ENCODE results near the gene SRL.

Gene SRL

DNA sequence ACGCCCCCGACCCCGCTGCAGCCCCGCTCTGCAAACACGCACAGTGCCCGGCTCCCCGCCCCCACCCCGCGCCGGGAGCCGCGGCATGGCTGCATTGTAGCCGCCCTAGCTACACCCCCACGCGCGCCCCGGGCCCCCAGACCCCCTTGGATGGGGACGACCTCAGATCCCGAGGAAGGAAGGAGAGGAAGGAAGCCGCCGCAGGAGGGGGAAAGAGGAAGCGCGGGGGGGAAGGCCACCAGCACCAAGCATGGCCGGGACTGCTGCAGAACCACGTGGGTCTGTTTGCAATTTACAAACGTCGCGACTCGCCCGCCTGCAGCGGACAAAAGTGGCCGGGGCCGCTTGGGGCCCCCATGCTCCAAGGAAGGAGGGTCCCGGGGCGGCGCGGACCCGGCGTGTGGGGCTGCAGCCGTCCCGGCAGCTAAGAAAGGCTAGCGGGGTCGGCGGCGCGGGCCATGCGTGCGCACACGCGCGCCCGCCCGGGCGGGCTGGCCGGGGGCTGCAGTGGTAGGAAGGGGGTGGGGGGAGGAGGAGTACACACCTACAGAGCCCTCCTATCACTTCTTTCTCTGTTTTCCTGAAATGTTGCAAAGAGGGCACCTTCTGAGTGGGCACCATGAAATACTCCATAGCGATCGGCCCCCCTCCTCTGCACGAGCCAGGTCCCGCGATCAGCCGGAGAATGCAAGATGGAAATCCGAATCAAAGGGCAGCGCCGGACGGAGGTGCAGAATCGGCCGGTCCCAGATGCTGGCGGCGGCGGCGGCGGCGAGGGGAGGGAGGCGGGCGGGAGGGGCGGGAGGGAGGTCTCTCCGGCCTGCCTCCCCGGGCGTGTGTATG is 30.5 kb upstream of the SRL start:
- no peaks in the 10 kb centered on the region for H3K27me3 ChIP-seq (ENCODE audit: control insufficient read depth, insufficient read depth, low read length)
- H3K4me1 ChIP-seq (ENCODE audit: control insufficient read depth, insufficient read depth, low read length): peaks cover 9% of the 10 kb centered on the region
- H3K27ac ChIP-seq (ENCODE audit: low read depth, low read length): peak overlapping the region; percentile 93
- H3K9ac ChIP-seq (ENCODE audit: low read length): peak overlapping the region; percentile 98
- H3K9me3 ChIP-seq (ENCODE audit: control insufficient read depth, insufficient read depth, low read depth, low read length): no peaks in the 10 kb centered on the region
- H3K4me3 ChIP-seq (ENCODE audit: low read depth, low read length): peak overlapping the region; percentile 72
- no peaks in the 10 kb centered on the region for H3K36me3 ChIP-seq (ENCODE audit: control insufficient read depth, insufficient read depth, low read length)

DNA sequence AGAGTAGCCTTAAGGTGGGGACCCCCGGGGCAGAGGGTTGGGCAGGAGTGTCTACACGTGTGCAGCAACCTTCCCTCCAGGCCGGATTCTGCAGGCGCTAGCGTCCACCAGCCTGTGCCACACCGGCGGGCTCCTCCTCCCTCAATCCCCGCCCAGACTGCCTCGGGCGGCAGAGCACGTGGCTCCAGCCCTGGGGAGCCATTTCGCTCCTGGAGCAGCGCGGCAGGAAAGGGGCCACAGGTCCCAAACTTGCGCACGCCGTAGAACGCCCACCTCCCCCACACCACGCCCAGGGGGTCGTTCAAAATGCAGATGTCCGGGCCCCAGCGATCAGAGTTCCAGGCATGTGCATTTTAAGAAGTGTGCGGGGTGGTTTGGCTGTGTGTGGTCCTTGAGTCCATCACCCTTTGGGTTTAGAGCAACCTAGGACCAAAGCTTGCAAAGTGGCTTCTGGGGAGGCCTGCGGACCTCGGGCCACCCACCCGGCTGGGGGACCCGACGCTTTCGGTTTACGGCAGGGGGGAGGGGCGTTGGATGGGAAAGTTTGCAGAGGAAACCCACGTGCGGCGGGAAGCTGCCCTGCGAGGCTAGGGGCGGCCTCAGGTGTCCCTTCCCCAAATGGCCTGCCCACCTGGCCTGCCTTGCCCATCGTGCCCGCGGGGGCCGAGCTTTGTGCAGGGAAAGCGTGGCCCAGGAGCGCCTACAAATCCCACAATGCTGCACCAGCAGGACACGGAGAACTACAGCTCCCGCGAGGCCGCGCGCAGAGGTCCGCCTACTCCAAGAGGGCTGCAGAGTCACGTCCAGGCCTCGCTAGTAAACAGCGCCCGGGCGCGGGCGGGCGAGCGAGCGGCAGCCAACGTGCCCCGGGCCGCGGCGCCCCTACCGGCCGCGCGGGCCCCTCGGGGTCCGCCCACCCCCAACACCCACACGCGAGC is 29.6 kb upstream of the SRL start:
- Histone ChIP-seq H3K4me1 (ENCODE audit: control insufficient read depth, insufficient read depth, low read length) (peaks cover 9% of the 10 kb centered on the region), H3K27me3 (ENCODE audit: control insufficient read depth, insufficient read depth, low read length) (no peaks in the 10 kb centered on the region), H3K9ac (ENCODE audit: low read length) (peak overlapping the region; percentile 98), H3K36me3 (ENCODE audit: control insufficient read depth, insufficient read depth, low read length) (no peaks in the 10 kb centered on the region), H3K27ac (ENCODE audit: low read depth, low read length) (peak overlapping the region; percentile 98), H3K9me3 (ENCODE audit: control insufficient read depth, insufficient read depth, low read depth, low read length) (no peaks in the 10 kb centered on the region), H3K4me3 (ENCODE audit: low read depth, low read length) (peak overlapping the region; percentile 72)

DNA sequence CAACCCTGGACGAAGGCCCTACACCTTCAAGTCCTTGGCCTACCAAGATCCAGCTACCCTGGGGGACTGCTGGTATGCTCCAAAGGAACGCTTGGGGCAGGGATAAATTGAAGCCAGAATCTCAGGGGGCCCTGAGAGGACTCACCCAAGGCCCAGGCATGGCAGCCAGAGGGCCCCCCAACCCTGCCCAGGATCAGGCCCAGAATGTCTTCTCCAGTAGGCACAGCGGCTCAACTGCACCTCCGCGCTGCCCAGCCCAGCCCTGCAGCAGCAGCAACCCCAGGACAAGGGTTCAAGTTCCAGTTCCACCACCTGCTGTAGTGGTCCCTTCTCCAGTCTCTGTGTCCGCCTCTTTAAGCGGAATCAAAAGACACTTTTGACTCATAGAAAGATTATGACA is 28.7 kb upstream of the SRL start:
- H3K9me3 ChIP-seq (ENCODE audit: control insufficient read depth, insufficient read depth, low read depth, low read length): no peaks in the 10 kb centered on the region
- H3K27ac ChIP-seq (ENCODE audit: low read depth, low read length): peak overlapping the region; percentile 98; the same call in 1 of the 2 replicates
- H3K9ac ChIP-seq (ENCODE audit: low read length): no peak overlapping the region
- H3K4me3 ChIP-seq (ENCODE audit: low read depth, low read length): peak overlapping the region; percentile 72
- no peaks in the 10 kb centered on the region for H3K36me3 ChIP-seq (ENCODE audit: control insufficient read depth, insufficient read depth, low read length)
- no peaks in the 10 kb centered on the region for H3K27me3 ChIP-seq (ENCODE audit: control insufficient read depth, insufficient read depth, low read length)
- H3K4me1 ChIP-seq (ENCODE audit: control insufficient read depth, insufficient read depth, low read length): peaks cover 9% of the 10 kb centered on the region

DNA sequence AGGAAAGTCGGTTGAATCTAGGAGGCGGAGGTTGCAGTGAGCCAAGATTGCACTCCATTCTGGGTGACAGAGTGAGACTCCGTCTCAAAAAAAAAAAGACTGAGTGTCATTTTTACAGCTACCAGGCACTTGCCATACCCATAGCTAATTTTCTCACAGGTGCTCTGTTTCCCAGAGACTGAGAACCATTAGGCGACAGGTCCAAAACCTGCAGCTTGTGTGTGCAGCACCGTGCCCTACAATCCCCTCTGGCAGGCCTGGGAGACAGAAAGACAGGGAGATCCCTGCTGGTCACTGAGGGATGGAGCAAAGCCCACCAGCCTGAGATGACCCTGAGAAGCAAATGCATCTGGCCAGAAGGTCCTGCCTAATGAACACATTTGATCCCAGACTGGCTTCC is 28.2 kb upstream of the SRL start:
- H3K4me1 ChIP-seq (ENCODE audit: control insufficient read depth, insufficient read depth, low read length): peaks cover 9% of the 10 kb centered on the region
- H3K4me3 ChIP-seq (ENCODE audit: low read depth, low read length): no peak overlapping the region
- no peak overlapping the region for H3K27ac ChIP-seq (ENCODE audit: low read depth, low read length)
- no peaks in the 10 kb centered on the region for H3K9me3 ChIP-seq (ENCODE audit: control insufficient read depth, insufficient read depth, low read depth, low read length)
- H3K9ac ChIP-seq (ENCODE audit: low read length): no peak overlapping the region
- H3K36me3 ChIP-seq (ENCODE audit: control insufficient read depth, insufficient read depth, low read length): no peaks in the 10 kb centered on the region
- H3K27me3 ChIP-seq (ENCODE audit: control insufficient read depth, insufficient read depth, low read length): no peaks in the 10 kb centered on the region

DNA sequence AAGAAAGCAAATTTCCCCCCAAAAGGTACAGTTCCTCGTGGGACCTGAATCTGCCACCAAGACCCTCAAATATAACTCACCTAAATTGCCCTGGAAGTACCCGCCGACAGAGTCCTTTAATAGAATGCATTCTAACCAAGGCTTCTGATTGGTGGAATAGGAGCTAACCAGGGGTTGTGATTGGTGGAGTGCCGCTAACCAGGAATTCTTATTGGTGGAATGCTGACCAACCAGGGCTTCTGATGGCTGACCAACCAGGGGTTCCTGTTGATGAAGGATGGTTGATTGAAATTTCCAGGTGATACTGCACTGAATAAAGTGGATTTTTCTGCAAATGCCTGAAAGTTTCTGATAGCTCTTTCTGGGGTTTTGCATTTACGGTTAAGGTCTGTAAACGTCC is 24.5 kb upstream of the SRL start:
- Histone ChIP-seq H3K4me3 (ENCODE audit: low read depth, low read length) (no peak overlapping the region), H3K36me3 (ENCODE audit: control insufficient read depth, insufficient read depth, low read length) (peaks cover 13% of the 10 kb centered on the region), H3K27me3 (ENCODE audit: control insufficient read depth, insufficient read depth, low read length) (no peaks in the 10 kb centered on the region), H3K9ac (ENCODE audit: low read length) (no peak overlapping the region), H3K9me3 (ENCODE audit: control insufficient read depth, insufficient read depth, low read depth, low read length) (no peaks in the 10 kb centered on the region), H3K4me1 (ENCODE audit: control insufficient read depth, insufficient read depth, low read length) (peaks cover 25% of the 10 kb centered on the region), H3K27ac (ENCODE audit: low read depth, low read length) (no peak overlapping the region)

DNA sequence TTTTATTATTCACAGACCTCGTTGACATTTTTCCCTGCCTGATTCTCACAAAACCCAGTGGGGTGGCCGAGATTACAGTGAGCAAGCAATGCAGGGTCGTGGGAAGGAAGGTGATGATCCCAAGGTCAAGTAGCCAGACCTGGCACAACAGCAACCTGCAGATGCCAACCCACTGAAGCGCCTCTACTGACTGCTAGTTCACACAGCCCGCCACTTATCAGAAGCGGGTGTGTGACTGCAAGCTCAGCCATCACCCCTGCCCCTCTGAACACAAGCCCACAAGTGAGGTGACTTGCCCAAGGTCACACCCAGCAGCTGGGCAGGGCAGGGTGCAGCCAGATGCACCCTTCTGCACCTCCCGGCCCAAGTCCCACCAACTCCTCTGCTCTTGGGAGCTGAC is 23.8 kb upstream of the SRL start:
- Histone ChIP-seq H3K4me1 (ENCODE audit: control insufficient read depth, insufficient read depth, low read length) (peaks cover 21% of the 10 kb centered on the region), H3K4me3 (ENCODE audit: low read depth, low read length) (no peak overlapping the region), H3K27ac (ENCODE audit: low read depth, low read length) (no peak overlapping the region), H3K27me3 (ENCODE audit: control insufficient read depth, insufficient read depth, low read length) (no peaks in the 10 kb centered on the region), H3K9me3 (ENCODE audit: control insufficient read depth, insufficient read depth, low read depth, low read length) (no peaks in the 10 kb centered on the region), H3K36me3 (ENCODE audit: control insufficient read depth, insufficient read depth, low read length) (peaks cover 17% of the 10 kb centered on the region), H3K9ac (ENCODE audit: low read length) (no peak overlapping the region)

DNA sequence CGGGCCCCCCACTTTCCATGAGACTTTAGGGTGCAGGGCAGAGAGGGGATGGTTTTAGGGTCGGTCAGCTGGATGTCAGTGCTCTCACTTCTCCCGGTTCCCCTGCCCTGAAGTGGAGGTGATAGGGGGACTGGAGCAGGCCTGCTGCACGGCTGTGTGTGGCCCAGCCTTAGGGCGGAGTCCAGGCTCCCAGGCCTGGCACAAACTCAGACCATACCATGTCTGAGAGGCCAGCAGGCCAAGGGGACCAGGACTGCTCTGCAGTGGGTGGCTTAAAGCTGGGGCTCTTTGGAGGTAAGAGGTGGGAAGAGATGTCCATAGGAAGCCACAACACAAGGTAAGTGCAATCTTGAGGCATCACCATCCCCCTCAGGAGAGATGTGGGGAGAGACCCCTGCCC is 22.7 kb upstream of the SRL start:
- Histone ChIP-seq H3K4me3 (ENCODE audit: low read depth, low read length) (no peak overlapping the region), H3K9ac (ENCODE audit: low read length) (no peak overlapping the region)

DNA sequence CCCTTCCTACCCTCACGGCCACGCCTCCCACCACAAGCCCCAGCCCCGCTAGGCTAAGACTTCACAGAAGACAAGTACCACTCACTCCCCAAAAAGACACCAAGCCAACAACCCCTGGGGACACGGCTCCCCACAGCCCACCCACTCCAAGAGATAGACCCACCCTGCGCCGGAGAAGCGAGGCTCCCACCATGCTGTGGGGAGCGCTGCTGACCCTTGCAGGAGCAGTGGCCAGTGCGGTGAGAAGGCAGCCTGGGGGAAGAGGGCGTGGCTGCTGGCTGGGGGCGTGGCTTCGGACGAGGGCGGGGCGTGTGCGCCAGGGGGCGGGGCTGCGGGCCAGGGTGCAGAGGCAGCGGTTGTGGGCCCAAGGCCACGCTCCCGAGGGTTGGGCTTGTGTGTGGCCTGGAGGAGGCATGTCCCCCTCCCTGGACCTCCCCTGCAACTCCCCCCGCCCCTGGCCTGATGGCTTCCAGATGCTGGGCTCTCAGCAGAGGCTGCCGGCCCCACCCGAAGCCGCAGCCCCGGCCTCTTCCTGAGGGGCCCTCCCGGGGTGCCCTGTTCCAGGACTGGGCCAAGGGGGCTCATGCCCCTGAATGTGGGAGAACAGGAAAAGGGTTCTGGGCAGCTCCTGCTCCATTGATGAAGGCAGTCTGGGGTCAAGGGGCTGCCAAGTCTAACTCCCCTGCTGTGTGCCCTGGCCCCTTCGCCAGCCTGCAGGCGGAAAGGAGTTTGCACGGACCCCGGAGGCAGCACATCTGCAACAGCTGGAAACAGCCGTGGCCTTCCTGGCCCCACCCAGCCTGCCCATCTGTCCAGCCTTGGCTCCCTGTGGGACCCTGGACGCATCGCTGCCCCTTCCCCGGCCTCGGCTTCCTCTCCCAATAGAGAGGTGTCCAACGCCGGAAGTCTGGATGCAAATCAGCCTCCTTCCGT is 21.9 kb upstream of the SRL start:
- no peak overlapping the region for H3K9ac ChIP-seq (ENCODE audit: low read length)
- no peaks in the 10 kb centered on the region for H3K9me3 ChIP-seq (ENCODE audit: control insufficient read depth, insufficient read depth, low read depth, low read length)
- peaks cover 31% of the 10 kb centered on the region for H3K36me3 ChIP-seq (ENCODE audit: control insufficient read depth, insufficient read depth, low read length)
- H3K27ac ChIP-seq (ENCODE audit: low read depth, low read length): no peak overlapping the region; the same call in 1 of the 2 replicates
- peaks cover 15% of the 10 kb centered on the region; the same call in 1 of the 2 replicates for H3K4me1 ChIP-seq (ENCODE audit: control insufficient read depth, insufficient read depth, low read length)
- H3K27me3 ChIP-seq (ENCODE audit: control insufficient read depth, insufficient read depth, low read length): no peaks in the 10 kb centered on the region
- peak overlapping the region; percentile 45 for H3K4me3 ChIP-seq (ENCODE audit: low read depth, low read length)

More for the DNA sequence above, 22.7 kb upstream of the SRL start:
- Histone ChIP-seq H3K27me3 (ENCODE audit: control insufficient read depth, insufficient read depth, low read length) (no peaks in the 10 kb centered on the region), H3K27ac (ENCODE audit: low read depth, low read length) (no peak overlapping the region), H3K9me3 (ENCODE audit: control insufficient read depth, insufficient read depth, low read depth, low read length) (no peaks in the 10 kb centered on the region), H3K36me3 (ENCODE audit: control insufficient read depth, insufficient read depth, low read length) (peaks cover 27% of the 10 kb centered on the region), H3K4me1 (ENCODE audit: control insufficient read depth, insufficient read depth, low read length) (peaks cover 15% of the 10 kb centered on the region; the same call in 1 of the 2 replicates)

DNA sequence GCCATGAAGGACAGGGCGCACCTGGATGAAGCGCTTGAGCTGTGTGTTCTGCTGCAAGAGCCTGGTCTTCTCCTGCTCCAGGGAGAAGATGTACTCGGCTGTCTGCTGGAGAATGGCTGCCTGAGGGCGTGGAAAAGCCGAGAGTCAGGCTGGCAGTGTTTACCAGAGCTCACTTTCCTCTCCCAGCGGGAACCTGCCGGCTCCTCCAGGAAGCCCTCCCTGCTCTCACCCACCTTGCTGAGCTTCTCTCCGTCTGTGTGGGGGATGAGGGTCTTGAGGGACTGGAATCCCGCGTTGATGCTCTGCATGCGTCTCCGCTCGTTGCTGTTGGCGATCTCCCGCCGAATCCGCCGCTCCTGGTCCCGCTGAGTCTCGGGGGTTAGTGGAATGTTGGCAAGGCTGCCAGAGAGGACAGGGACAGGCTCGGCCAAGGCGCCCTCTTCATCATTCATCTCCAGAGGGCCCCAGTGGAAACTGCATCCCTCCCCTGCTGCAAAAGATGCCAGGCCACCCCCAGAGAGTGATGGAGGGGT is 20.5 kb upstream of the SRL start:
- Histone ChIP-seq H3K4me3 (ENCODE audit: low read depth, low read length) (no peak overlapping the region), H3K27me3 (ENCODE audit: control insufficient read depth, insufficient read depth, low read length) (no peaks in the 10 kb centered on the region), H3K9ac (ENCODE audit: low read length) (no peak overlapping the region), H3K36me3 (ENCODE audit: control insufficient read depth, insufficient read depth, low read length) (peaks cover 42% of the 10 kb centered on the region), H3K4me1 (ENCODE audit: control insufficient read depth, insufficient read depth, low read length) (peaks cover 15% of the 10 kb centered on the region; the same call in 1 of the 2 replicates), H3K27ac (ENCODE audit: low read depth, low read length) (no peak overlapping the region), H3K9me3 (ENCODE audit: control insufficient read depth, insufficient read depth, low read depth, low read length) (no peaks in the 10 kb centered on the region)

DNA sequence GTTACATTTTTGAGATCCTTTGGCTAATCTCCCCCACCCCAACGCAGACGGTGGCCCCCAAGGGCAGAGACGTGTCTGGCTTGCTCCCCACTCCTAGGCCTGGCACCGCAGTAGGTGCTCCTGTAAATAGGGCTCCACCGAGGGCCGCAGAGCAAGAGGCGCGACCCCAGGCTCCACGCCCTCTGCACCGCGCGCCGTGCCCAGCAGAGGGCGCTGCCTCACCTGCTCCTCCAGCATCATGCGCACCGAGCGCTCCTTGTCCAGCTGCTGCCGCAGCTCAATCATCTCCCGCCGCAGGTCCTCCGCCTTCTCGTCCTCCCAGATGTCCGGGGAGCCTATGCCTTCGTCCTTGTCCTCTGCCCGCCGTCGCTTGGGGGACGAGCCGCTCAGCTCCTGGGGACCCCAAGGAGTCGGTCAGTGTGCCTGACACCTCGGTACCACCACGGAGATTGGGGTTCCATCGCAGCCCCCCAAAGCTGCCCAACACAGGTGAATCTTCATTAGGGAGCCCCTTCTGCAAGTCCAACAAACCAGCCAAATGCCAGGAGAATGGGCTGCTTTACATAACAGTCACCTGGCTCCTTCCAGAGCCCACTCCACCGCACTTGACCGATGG is 19.8 kb upstream of the SRL start:
- Histone ChIP-seq H3K27me3 (ENCODE audit: control insufficient read depth, insufficient read depth, low read length) (no peaks in the 10 kb centered on the region), H3K27ac (ENCODE audit: low read depth, low read length) (no peak overlapping the region), H3K4me3 (ENCODE audit: low read depth, low read length) (no peak overlapping the region), H3K9me3 (ENCODE audit: control insufficient read depth, insufficient read depth, low read depth, low read length) (no peaks in the 10 kb centered on the region), H3K4me1 (ENCODE audit: control insufficient read depth, insufficient read depth, low read length) (peaks cover 15% of the 10 kb centered on the region; the same call in 1 of the 2 replicates), H3K9ac (ENCODE audit: low read length) (no peak overlapping the region), H3K36me3 (ENCODE audit: control insufficient read depth, insufficient read depth, low read length) (peaks cover 45% of the 10 kb centered on the region)
